IPS-NIHi11 (cell line): Measurements from ENCODE around the gene SCFD2.
"Not testable (repeated sequence)": the region's sequence is repeated elsewhere in the genome, so short reads cannot be mapped to it uniquely, and the experiment has no call there.

Experiments used
- DNase-seq: peaks from one replicate; pipeline ENCODE4 v3.0.0; 2012; ENCODE audit warnings: mixed read lengths, low spot score

Gene SCFD2

DNA sequence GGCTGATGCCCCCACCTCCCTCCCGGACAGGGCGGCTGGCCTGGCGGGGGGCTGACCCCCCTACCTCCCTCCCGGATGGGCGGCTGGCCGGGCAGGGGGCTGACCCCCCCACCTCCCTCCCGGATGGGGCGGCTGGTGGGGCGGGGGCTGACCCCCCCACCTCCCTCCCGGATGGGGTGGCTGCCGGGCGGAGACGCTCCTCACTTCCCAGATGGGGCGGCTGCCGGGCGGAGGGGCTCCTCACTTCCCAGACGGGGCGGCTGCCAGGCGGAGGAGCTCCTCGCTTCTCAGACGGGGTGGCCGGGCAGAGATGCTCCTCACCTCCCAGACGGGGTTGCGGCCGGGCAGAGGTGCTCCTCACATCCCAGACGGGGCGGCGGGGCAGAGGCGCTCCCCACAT lies 127.5 kb downstream of the SCFD2 start:
- not testable (repeated sequence) for DNase-seq

GRCh38 chr4:53237811-53238210 lies 128.1 kb downstream of the SCFD2 start:
- not testable (repeated sequence) for DNase-seq

DNA sequence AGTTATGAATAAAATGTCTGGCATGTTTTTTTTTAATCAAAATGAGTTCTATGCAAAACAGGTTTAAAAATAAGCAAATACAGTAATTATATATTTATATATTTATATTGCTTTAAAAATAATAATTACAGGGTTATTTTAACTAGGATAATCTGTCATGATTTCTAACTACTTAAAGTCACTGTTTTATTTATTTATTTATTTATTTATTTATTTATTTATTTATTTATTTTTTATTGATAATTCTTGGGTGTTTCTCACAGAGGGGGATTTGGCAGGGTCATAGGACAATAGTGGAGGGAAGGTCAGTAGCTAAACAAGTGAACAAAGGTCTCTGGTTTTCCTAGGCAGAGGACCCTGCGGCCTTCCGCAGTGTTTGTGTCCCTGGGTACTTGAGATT lies 129.2 kb downstream of the SCFD2 start:
- not testable (repeated sequence) for DNase-seq

- no peak for DNase-seq
These were observed 130.3 kb downstream of the SCFD2 start for GRCh38 chr4:53235547-53235946.

GRCh38 chr4:53234669-53235068 lies 131.2 kb downstream of the SCFD2 start:
- DNase-seq: no peak

GRCh38 chr4:53234111-53234510 lies 131.8 kb downstream of the SCFD2 start:
- DNase-seq: no peak

DNA sequence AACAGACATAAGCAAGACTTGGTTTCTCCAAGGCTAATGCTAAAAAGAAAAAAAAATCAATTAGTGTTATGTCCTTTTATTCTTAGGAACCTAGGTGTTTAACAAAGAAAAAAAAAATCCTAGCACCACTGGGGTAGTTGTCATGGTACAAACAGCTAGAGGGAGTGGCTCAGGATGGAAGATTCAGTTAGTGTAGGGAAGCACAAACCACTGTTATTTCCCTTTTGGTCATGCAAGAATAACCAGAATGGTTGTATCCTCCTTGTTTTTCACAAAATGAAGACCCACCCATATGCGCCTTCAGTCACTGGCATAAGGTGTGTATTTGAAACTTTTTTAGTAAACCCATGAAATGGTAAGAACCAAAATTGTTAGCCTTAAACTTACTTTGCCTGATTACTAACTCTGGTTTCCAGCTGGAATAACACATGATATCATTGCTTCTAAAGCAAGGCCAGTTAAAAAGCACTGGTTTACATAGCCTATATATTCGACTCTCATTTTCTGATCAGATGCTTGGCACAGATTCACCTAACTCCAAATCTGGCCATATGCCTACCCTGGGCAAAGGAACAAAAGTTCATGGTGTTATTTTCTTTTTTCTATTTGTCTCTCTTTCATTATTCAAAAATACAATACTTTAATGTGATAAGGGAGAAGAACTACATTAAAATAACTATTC lies 132.6 kb downstream of the SCFD2 start:
- DNase-seq: no peak

DNA sequence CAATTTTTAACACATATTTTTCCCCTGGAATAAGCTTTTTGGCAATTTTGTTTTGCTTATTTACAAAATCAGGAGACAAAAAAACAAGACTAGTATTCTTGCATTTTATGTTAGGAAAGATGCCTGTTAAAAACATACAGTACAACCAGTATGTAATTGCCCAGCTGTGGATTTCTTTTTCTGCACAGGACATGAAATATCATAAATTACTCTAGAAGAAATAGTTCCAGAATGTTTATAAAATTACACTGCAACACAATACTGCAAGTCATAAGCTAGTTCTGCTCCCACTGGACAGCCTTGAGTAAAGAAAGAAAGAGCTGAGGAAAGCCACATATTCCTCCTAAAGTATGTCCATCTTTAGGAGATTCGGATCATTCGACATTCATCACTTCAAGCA lies 133.5 kb downstream of the SCFD2 start:
- no peak for DNase-seq

DNA sequence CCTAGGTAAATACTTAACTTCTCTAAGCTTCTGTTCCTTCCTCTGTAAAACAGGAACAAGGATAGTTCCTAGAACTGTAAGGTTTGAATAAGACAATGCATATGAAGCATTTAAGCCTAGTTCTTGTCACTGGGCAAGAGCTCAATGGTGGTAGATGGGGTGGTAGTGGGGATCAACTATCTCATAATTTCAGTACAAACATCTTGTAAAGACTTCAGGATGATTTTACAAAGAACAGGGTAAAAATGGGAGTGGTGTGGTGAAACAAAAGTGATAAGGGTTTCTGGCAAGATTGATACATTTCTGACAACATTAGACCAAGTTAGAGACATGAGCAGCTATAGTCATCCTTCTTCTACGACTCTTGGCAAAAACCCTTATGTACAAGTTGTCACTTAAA lies 137.8 kb downstream of the SCFD2 start:
- DNase-seq: no peak

- DNase-seq: no peak
These were observed 138.4 kb downstream of the SCFD2 start for GRCh38 chr4:53227451-53227850.

DNA sequence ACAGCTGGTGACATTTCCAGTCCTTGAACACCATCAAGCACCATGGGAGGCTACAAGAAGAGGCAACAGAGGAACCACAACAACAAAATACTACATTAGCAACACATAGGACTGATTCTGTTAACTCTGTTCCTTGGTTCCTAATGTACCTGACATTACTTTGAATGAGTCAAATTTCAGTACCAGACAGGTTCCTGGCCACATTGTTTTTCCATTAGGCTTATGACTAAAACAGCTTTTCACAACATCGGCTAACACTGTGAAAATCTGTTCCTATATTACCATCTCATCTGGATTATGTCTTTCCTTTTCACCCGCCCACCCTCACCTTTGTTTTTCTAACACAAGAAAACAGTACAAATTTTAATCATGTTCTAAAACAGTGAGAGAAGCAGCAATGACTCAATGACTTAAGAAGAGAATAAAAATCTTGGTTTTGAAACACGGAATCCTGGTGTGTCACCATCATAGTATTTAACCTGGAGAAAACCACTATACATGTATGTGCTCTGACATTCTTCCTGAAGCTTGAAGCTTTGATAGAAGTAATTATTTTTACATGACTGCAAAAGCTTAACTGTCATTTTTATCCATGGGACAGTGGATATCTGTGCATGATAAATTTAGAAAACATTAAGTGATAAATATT lies 143.9 kb downstream of the SCFD2 start:
- no peak for DNase-seq

- DNase-seq: not testable (repeated sequence)
These were observed 146.7 kb downstream of the SCFD2 start for GRCh38 chr4:53219148-53219547.

- DNase-seq: peak; percentile 14
These were observed 157.1 kb downstream of the SCFD2 start for GRCh38 chr4:53208753-53209152.

DNA sequence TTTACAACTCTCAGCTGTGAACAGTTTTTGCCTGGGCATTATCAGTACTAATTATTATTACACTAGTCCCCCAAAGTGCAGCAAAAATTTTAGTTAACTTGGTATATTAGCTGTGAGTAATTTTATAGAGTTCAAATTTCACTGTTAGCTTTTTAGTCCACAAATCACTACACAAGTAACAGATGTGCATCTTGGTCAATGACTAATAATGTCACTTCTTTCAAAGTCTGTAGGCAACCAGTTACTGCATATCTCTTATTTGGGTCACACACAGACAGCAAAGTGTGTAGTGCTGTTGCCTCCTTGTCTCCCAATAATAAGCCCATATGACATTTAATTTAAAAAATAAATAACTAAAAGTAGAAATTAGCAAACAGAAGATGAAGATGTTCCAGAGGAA lies 159.9 kb downstream of the SCFD2 start:
- no peak for DNase-seq

GRCh38 chr4:53199356-53199755 lies 166.5 kb downstream of the SCFD2 start:
- no peak for DNase-seq

- DNase-seq: no peak
These were observed 168.1 kb downstream of the SCFD2 start for GRCh38 chr4:53197772-53198142.

DNA sequence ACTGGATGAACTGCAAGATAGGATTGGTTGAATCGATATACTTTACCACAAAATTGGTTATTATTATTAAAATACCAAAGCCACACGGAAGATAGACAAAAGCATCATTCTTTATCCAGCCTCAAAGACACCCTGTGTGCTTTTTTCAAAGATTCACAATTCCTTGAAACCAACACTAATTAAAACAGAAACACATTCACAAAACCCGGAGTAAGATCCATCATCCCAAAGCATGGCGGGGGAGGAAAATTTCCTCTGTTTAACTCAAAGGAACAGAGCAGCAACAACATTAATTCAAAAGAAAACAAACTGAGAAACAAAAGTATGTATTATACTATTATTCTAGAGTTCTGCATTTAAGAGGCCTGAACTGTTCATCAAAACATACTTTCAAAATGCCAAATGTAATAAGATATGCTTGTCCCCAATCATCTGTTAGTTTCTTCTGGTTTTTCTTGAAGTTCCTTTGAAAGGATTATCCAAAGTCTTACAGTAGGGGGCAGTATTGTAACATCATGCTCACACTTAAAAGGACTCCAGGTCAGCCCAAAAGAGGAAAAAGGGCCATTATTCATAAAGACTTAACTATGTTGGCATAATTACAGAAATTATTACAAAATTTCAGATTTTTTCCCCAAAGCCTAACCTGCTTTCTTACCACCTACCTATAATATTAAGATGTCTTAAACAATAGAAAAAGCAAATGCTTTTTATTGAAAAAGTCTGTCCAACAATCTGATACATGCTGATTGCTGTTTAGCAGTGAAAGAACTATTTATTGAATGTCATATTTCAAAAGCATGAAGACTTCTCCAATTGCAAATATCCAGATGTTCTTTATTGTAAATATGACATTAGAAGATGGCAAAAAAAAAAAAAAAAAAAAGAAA lies 168.7 kb downstream of the SCFD2 start:
- DNase-seq: peak; percentile 47

GRCh38 chr4:53195815-53196661 lies 169.8 kb downstream of the SCFD2 start:
- DNase-seq: no peak

GRCh38 chr4:53194727-53195126 lies 171.1 kb downstream of the SCFD2 start:
- DNase-seq: no peak

- no peak for DNase-seq
These were observed 172.8 kb downstream of the SCFD2 start for GRCh38 chr4:53193111-53193510.

GRCh38 chr4:53192496-53192895 lies 173.4 kb downstream of the SCFD2 start:
- no peak for DNase-seq

GRCh38 chr4:53191997-53192396 lies 173.9 kb downstream of the SCFD2 start:
- no peak for DNase-seq
